ENCODE results near the gene C13orf46. TPM values are rescaled to one million over a fixed set of nuclear protein-coding genes. Genes with fewer than 3 reads are reported as not detected.

Gene C13orf46
- total RNA-seq, 1 donor from 2014 or later: not detected

GRCh38 chr13:113969311-113969972, 4.4 kb downstream of the C13orf46 start:
- H3K79me2 ChIP-seq (ENCODE audit: low read depth): no peaks in the 10 kb centered on the region
- H3K4me3 ChIP-seq: no peak overlapping the region
- H3K9me3 ChIP-seq (ENCODE audit: low read depth): no peaks in the 10 kb centered on the region
- H4K20me1 ChIP-seq (ENCODE audit: low read depth): no peaks in the 10 kb centered on the region
- H3K4me1 Mint-ChIP-seq: no peaks in the 10 kb centered on the region
- no peak overlapping the region for H3K27ac Mint-ChIP-seq
- no peaks in the 10 kb centered on the region for H3K36me3 ChIP-seq
- no peaks in the 10 kb centered on the region for H3K9me3 Mint-ChIP-seq
- H3K27me3 ChIP-seq: no peaks in the 10 kb centered on the region
- no peak overlapping the region for H3K4me3 Mint-ChIP-seq
- TF ChIP-seq EZH2 (IDR thresholded peaks at IDR 0.05) (no peak), EZH2phosphoT487 (IDR thresholded peaks at IDR 0.05) (no peak)
- H3K4me2 ChIP-seq: no peak overlapping the region
- H3K4me1 ChIP-seq: no peaks in the 10 kb centered on the region
- H3K36me3 Mint-ChIP-seq: no peaks in the 10 kb centered on the region
- no peak for DNase-seq (ENCODE audit: low spot score)
- peaks cover 2% of the 10 kb centered on the region for H3K27me3 Mint-ChIP-seq (ENCODE audit: insufficient read depth, low read depth)
- no peak overlapping the region for H2AFZ ChIP-seq (replicated peaks)
- no peak overlapping the region for H3K9ac ChIP-seq
- H3F3A ChIP-seq (ENCODE audit: low read depth): no peaks in the 10 kb centered on the region
- no peak overlapping the region for H3K27ac ChIP-seq

GRCh38 chr13:113968463-113969310, 5.2 kb downstream of the C13orf46 start:
- no peak overlapping the region for H2AFZ ChIP-seq (replicated peaks)
- H3K4me3 Mint-ChIP-seq: no peak overlapping the region
- no peak for DNase-seq (ENCODE audit: low spot score)
- no peaks in the 10 kb centered on the region for H3K4me1 ChIP-seq
- H3K36me3 Mint-ChIP-seq: no peaks in the 10 kb centered on the region
- H3K9ac ChIP-seq: no peak overlapping the region
- H4K20me1 ChIP-seq (ENCODE audit: low read depth): no peaks in the 10 kb centered on the region
- H3K27ac ChIP-seq: no peak overlapping the region
- H3K9me3 Mint-ChIP-seq: peaks cover under 1% of the 10 kb centered on the region
- H3K36me3 ChIP-seq: no peaks in the 10 kb centered on the region
- H3K27me3 Mint-ChIP-seq (ENCODE audit: insufficient read depth, low read depth): no peaks in the 10 kb centered on the region
- no peaks in the 10 kb centered on the region for H3K9me3 ChIP-seq (ENCODE audit: low read depth)
- TF ChIP-seq EZH2phosphoT487 (IDR thresholded peaks at IDR 0.05) (no peak), CTCF (IDR thresholded peaks at IDR 0.05) (no peak)
- H3K4me1 Mint-ChIP-seq: no peaks in the 10 kb centered on the region
- no peak overlapping the region for H3K27ac Mint-ChIP-seq
- H3K27me3 ChIP-seq: no peaks in the 10 kb centered on the region
- H3F3A ChIP-seq (ENCODE audit: low read depth): no peaks in the 10 kb centered on the region
- no peaks in the 10 kb centered on the region for H3K79me2 ChIP-seq (ENCODE audit: low read depth)
- H3K4me3 ChIP-seq: no peak overlapping the region
- no peak overlapping the region for H3K4me2 ChIP-seq

GRCh38 chr13:113967729-113968462, 6.0 kb downstream of the C13orf46 start:
- no peaks in the 10 kb centered on the region for H3F3A ChIP-seq (ENCODE audit: low read depth)
- Mint-ChIP-seq H3K27me3 (ENCODE audit: insufficient read depth, low read depth) (no peaks in the 10 kb centered on the region), H3K9me3 (peaks cover 3% of the 10 kb centered on the region), H3K27ac (no peak overlapping the region), H3K4me3 (no peak overlapping the region), H3K36me3 (no peaks in the 10 kb centered on the region), H3K4me1 (no peaks in the 10 kb centered on the region)
- H3K9ac ChIP-seq: no peak overlapping the region
- H3K4me2 ChIP-seq: no peak overlapping the region
- H2AFZ ChIP-seq (replicated peaks): no peak overlapping the region
- no peaks in the 10 kb centered on the region for H3K4me1 ChIP-seq
- no peak overlapping the region for H3K4me3 ChIP-seq
- no peaks in the 10 kb centered on the region for H3K36me3 ChIP-seq
- TF ChIP-seq EZH2 (IDR thresholded peaks at IDR 0.05) (no peak), EZH2phosphoT487 (IDR thresholded peaks at IDR 0.05) (no peak), CTCF (IDR thresholded peaks at IDR 0.05) (no peak)
- H3K27ac ChIP-seq: no peak overlapping the region
- H3K9me3 ChIP-seq (ENCODE audit: low read depth): no peaks in the 10 kb centered on the region
- H3K27me3 ChIP-seq: no peaks in the 10 kb centered on the region
- H3K79me2 ChIP-seq (ENCODE audit: low read depth): no peaks in the 10 kb centered on the region
- no peaks in the 10 kb centered on the region for H4K20me1 ChIP-seq (ENCODE audit: low read depth)
- no peak for DNase-seq (ENCODE audit: low spot score)
